Endothelial cell of umbilical vein (primary cell): ENCODE measurements around the gene PIGW. TPM values are rescaled to one million over a fixed set of nuclear protein-coding genes. Genes with fewer than 3 reads are reported as not detected.

Experiments used
- BruUV-seq: library from RNA; stranded (reverse); fragments of 400-500 nt; replicated peaks from 2 replicates; lab custom pipeline; 2021; lab: Mats Ljungman, UMichigan
- CTCF ChIA-PET: fragments of 300-600, 350-600 bp; sonication (Branson Sonifier 250); formaldehyde crosslinking; loops from one replicate; lab custom pipeline; 2021; ENCODE audit warnings: antibody characterized with exemption, inconsistent platforms; lab: Charles Lee
- POLR2A ChIA-PET: fragments of 300-600, 350-600 bp; sonication (Branson Sonifier 250); formaldehyde crosslinking; loops from one replicate; lab custom pipeline; 2021; ENCODE audit warnings: antibody characterized with exemption, inconsistent platforms; lab: Charles Lee
- DNase-seq: peaks from one replicate; pipeline ENCODE4 v3.0.0-alpha.2; 2011; ENCODE audit warnings: low read depth, low spot score
- FAIRE-seq: peaks from 2 replicates; lab custom pipeline; 2011; peaks lifted over from hg19 to GRCh38; lab: Jason Lieb, UNC
- H2AFZ ChIP-seq: 2 replicates; pipeline ENCODE4 v1.6.0; 2012; ENCODE audit warnings: low read depth, low read length, control low read depth, inconsistent platforms
- H3K27ac ChIP-seq: 2 replicates; pipeline ENCODE4 v1.5.1; 2011; ENCODE audit warnings: low read depth, mild to moderate bottlenecking, control low read depth, low read length, moderate library complexity; ENCODE audit not compliant: insufficient read depth
- H3K27me3 ChIP-seq, 2 experiments: 2 replicates each; pipeline versions ENCODE4 v1.6.0 to v1.6.1; 2011; ENCODE audit warnings: low read length in 2 of 2, mixed read lengths in 1 of 2; ENCODE audit not compliant: control insufficient read depth in 2 of 2, insufficient read depth in 2 of 2
- H3K36me3 ChIP-seq, 2 experiments: 2 replicates in 1 of 2; 3 replicates in 1 of 2; pipeline ENCODE4 v1.5.1; 2011; ENCODE audit warnings: low read length in 2 of 2, mild to moderate bottlenecking in 1 of 2, moderate library complexity in 1 of 2; ENCODE audit not compliant: control insufficient read depth in 2 of 2, insufficient read depth in 2 of 2; ENCODE audit errors: extremely low read depth in 1 of 2
- H3K4me1 ChIP-seq: 3 replicates; pipeline ENCODE4 v1.5.1; 2011; ENCODE audit warnings: mild to moderate bottlenecking, low read length; ENCODE audit not compliant: control insufficient read depth, insufficient read depth; ENCODE audit errors: extremely low read depth
- H3K4me2 ChIP-seq: 2 replicates; pipeline ENCODE4 v1.6.1; 2011; ENCODE audit warnings: low read length, control low read depth, mixed read lengths; ENCODE audit not compliant: insufficient read depth
- H3K4me3 ChIP-seq, 3 experiments: fragments of 200-600 bp in 1 of 3; sonication (generic), shearing (Covaris generic) in 1 of 3; replicated peaks in 1 of 3; 2 replicates each; pipeline ENCODE4 v1.5.1; 2011 to 2016; ENCODE audit warnings: control low read depth in 3 of 3, low read length in 3 of 3, mild to moderate bottlenecking in 2 of 3, inconsistent platforms in 1 of 3, low read depth in 1 of 3, moderate library complexity in 1 of 3; ENCODE audit not compliant: insufficient read depth in 1 of 3
- H3K79me2 ChIP-seq: 2 replicates; pipeline ENCODE4 v1.6.0; 2012; ENCODE audit warnings: low read length, inconsistent platforms; ENCODE audit not compliant: control insufficient read depth, insufficient read depth
- H3K9ac ChIP-seq: replicated peaks from 2 replicates; pipeline ENCODE3; 2011; ENCODE audit warnings: low read length, control low read depth; ENCODE audit not compliant: insufficient read depth; ENCODE audit errors: extremely low read depth
- H3K9me1 ChIP-seq: replicated peaks from 3 replicates; pipeline ENCODE4 v1.6.0; 2011; ENCODE audit warnings: mild to moderate bottlenecking, low read length; ENCODE audit not compliant: control insufficient read depth, insufficient read depth; ENCODE audit errors: extremely low read depth
- H3K9me3 ChIP-seq: replicated peaks from 2 replicates; pipeline ENCODE4 v1.5.1; 2012; ENCODE audit warnings: low read length, inconsistent platforms; ENCODE audit not compliant: control insufficient read depth, insufficient read depth
- H4K20me1 ChIP-seq: replicated peaks from 2 replicates; pipeline ENCODE3; 2011; ENCODE audit warnings: mild to moderate bottlenecking, low read length; ENCODE audit not compliant: control insufficient read depth, insufficient read depth; ENCODE audit errors: extremely low read depth
- EZH2 ChIP-seq: IDR thresholded peaks from 2 replicates; pipeline ENCODE4 v1.6.1; 2012; ENCODE audit warnings: borderline replicate concordance, low read depth, mild to moderate bottlenecking, moderate library complexity, low read length, inconsistent platforms; ENCODE audit not compliant: severe bottlenecking
- FOS ChIP-seq: IDR thresholded peaks from 2 replicates; pipeline ENCODE4 v1.6.1; 2011; ENCODE audit warnings: mild to moderate bottlenecking, low read length, moderate library complexity, borderline replicate concordance; ENCODE audit not compliant: insufficient read depth
- GATA2 ChIP-seq: IDR thresholded peaks from 2 replicates; pipeline ENCODE4 v1.7.0; 2011; ENCODE audit warnings: low read depth, mild to moderate bottlenecking, moderate library complexity, mixed read lengths, low read length; ENCODE audit not compliant: insufficient read length, insufficient read depth
- JUN ChIP-seq: IDR thresholded peaks from 2 replicates; pipeline ENCODE4 v1.6.1; 2011; ENCODE audit warnings: borderline replicate concordance, low read depth; ENCODE audit not compliant: insufficient read length, insufficient read depth
- MAX ChIP-seq: IDR thresholded peaks from 2 replicates; pipeline ENCODE4 v1.6.1; 2011; ENCODE audit not compliant: insufficient read depth, insufficient read length
- MYC ChIP-seq: IDR thresholded peaks from one replicate; pipeline ENCODE4 v1.6.1; 2011; ENCODE audit warnings: mild to moderate bottlenecking, low read depth, low read length
- POLR2A ChIP-seq: IDR thresholded peaks from 2 replicates; pipeline ENCODE4 v1.6.1; 2012; ENCODE audit warnings: low read depth, mild to moderate bottlenecking, control low read depth, low read length
- POLR2AphosphoS5 ChIP-seq: IDR thresholded peaks from 2 replicates; pipeline ENCODE4 v1.6.1; 2012; ENCODE audit warnings: low read depth, mild to moderate bottlenecking, control low read depth, low read length, moderate library complexity; ENCODE audit not compliant: insufficient read depth
- dilution Hi-C: fragments of 300-500 bp; cut with MboI; formaldehyde crosslinking; loops from one replicate; pipeline ENCODE4 v1.15.0; 2019; ENCODE audit warnings: low sequenced_read_pairs; ENCODE audit not compliant: extremely low pct_ligation_motif_present
- intact Hi-C: fragments of 100-400 bp; cut with micrococcal nuclease; formaldehyde crosslinking; loops from one replicate; pipeline ENCODE4 v1.10.0; 2022
- polyA plus RNA-seq, 4 experiments: library from polyadenylated mRNA; depleted of rRNA in 3 of 4; stranded (reverse) in 3 of 4; unstranded in 1 of 4; fragments of >200 nt; gene quantifications; 2 replicates each; pipeline versions ENCODE4 v1.2.1 to v1.2.3, GENCODE V29; 2011 to 2012; ENCODE audit warnings: missing spikeins in 1 of 4
- total RNA-seq: library from RNA; stranded (reverse); gene quantifications from 2 replicates; pipeline ENCODE4 v1.2.3, GENCODE V29; 2021
- TF ChIP-seq, protein P1 (sequence below), 2 donors: IDR thresholded peaks; 1 replicate in 1 of 2; 2 replicates in 1 of 2; pipeline ENCODE4 v1.5.1; 2011; ENCODE audit warnings: low read length in 2 of 2, mild to moderate bottlenecking in 2 of 2, moderate library complexity in 2 of 2, control low read depth in 1 of 2, inconsistent platforms in 1 of 2, low read depth in 1 of 2; ENCODE audit not compliant: insufficient read depth in 1 of 2; ENCODE audit errors: extremely low read depth in 1 of 2

Gene PIGW
- total and polyA plus RNA-seq, 2 donors (not counting 3 experiments of a cell fraction or from before 2014, with no cell fraction given) = 5.9 to 13.1 TPM

- no peaks in the 10 kb centered on the region for H3K27me3 ChIP-seq
- no TSS peak for BruUV-seq
- ChIA-PET POLR2A (no interaction called here), CTCF (no interaction called here)
- H3K9me1 ChIP-seq = no peaks in the 10 kb centered on the region
- no peak overlapping the region for H3K4me3 ChIP-seq
- H3K27ac ChIP-seq = no peak overlapping the region
- dilution Hi-C loops (no loop called here), intact Hi-C loops (no loop called here)
- DNase-seq (no peak), FAIRE-seq (no peak)
- peaks cover 6 to 15% of the 10 kb centered on the region in 2 experiments for H3K36me3 ChIP-seq
- H3K79me2 ChIP-seq = no peaks in the 10 kb centered on the region
- no peak overlapping the region for H3K4me2 ChIP-seq
- no peak overlapping the region for H3K9ac ChIP-seq
- peaks cover 3% of the 10 kb centered on the region for H3K4me1 ChIP-seq
- TF ChIP-seq POLR2A (no peak), EZH2 (no peak), POLR2AphosphoS5 (no peak), JUN (no peak), FOS (no peak), GATA2 (no peak), MAX (no peak), MYC (no peak)
- TF ChIP-seq, protein P1, sequence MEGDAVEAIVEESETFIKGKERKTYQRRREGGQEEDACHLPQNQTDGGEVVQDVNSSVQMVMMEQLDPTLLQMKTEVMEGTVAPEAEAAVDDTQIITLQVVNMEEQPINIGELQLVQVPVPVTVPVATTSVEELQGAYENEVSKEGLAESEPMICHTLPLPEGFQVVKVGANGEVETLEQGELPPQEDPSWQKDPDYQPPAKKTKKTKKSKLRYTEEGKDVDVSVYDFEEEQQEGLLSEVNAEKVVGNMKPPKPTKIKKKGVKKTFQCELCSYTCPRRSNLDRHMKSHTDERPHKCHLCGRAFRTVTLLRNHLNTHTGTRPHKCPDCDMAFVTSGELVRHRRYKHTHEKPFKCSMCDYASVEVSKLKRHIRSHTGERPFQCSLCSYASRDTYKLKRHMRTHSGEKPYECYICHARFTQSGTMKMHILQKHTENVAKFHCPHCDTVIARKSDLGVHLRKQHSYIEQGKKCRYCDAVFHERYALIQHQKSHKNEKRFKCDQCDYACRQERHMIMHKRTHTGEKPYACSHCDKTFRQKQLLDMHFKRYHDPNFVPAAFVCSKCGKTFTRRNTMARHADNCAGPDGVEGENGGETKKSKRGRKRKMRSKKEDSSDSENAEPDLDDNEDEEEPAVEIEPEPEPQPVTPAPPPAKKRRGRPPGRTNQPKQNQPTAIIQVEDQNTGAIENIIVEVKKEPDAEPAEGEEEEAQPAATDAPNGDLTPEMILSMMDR (IDR thresholded peaks at IDR 0.05; ENCODE audit: extremely low read depth in 1 of 2, insufficient read depth in 1 of 2, low read depth in 1 of 2, low read length in 2 of 2) = no peak
- no peak overlapping the region for H2AFZ ChIP-seq
- H4K20me1 ChIP-seq = no peaks in the 10 kb centered on the region
- H3K9me3 ChIP-seq = no peaks in the 10 kb centered on the region
These were observed 24.2 kb upstream of the PIGW start for GRCh38 chr17:36510636-36511035.
